Gastroesophageal sphincter (tissue), 4 donors: ENCODE measurements around the gene ARL2BP. TPM values are rescaled to one million over a fixed set of nuclear protein-coding genes. Genes with fewer than 3 reads are reported as not detected.

Source experiments
- ATAC-seq: fragments of 150-250 bp; one replicate; pipeline ENCODE4 v1.9.1; 2016; ENCODE audit warnings: mild to moderate bottlenecking, moderate library complexity
- H3K27ac ChIP-seq, 4 donors: fragments of 200-600 bp; sonication (generic) in 3 of 4; 1 replicate in 3 of 4; 2 replicates in 1 of 4; pipeline ENCODE4 v1.5.1; 2016 to 2019
- H3K27me3 ChIP-seq: fragments of 200-600 bp; sonication (generic); one replicate; pipeline ENCODE4 v1.5.1; 2019
- H3K36me3 ChIP-seq, 2 donors: fragments of 200-600 bp; sonication (generic); one replicate each; pipeline ENCODE4 v1.5.1; 2019; ENCODE audit warnings: control low read depth in 1 of 2
- H3K4me1 ChIP-seq, 3 donors: fragments of 200-600 bp; sonication (generic); 1 replicate in 2 of 3; 2 replicates in 1 of 3; pipeline ENCODE4 v1.5.1; 2016 to 2019; ENCODE audit warnings: control low read depth in 2 of 3
- H3K4me3 ChIP-seq, 2 donors: fragments of 200-600 bp; sonication (generic); one replicate each; pipeline ENCODE4 v1.5.1; 2019; ENCODE audit warnings: mild to moderate bottlenecking in 1 of 2, moderate library complexity in 1 of 2
- H3K9me3 ChIP-seq, 3 donors: fragments of 200-600 bp; sonication (generic); one replicate each; pipeline ENCODE4 v1.5.1; 2017 to 2019; ENCODE audit warnings: control low read depth in 2 of 3
- CTCF ChIP-seq, 4 experiments: fragments of 200-600 bp in 2 of 4; fragments of 450-650 bp in 2 of 4; sonication (generic) in 1 of 4; IDR thresholded peaks; one replicate each; pipeline ENCODE4 v1.5.1; 2017 to 2019; ENCODE audit warnings: antibody characterized with exemption in 4 of 4, mild to moderate bottlenecking in 2 of 4, moderate library complexity in 2 of 4
- EP300 ChIP-seq: sonication (generic); formaldehyde crosslinking; IDR thresholded peaks from one replicate; pipeline ENCODE4 v1.6.1; 2017; ENCODE audit warnings: antibody characterized with exemption, mild to moderate bottlenecking
- POLR2A ChIP-seq, 2 donors: fragments of 450-650 bp; IDR thresholded peaks; one replicate each; pipeline ENCODE4 v1.6.1; 2017; ENCODE audit warnings: antibody characterized with exemption in 2 of 2, mild to moderate bottlenecking in 2 of 2, moderate library complexity in 1 of 2
- POLR2AphosphoS5 ChIP-seq: sonication (generic); formaldehyde crosslinking; IDR thresholded peaks from one replicate; pipeline ENCODE4 v1.6.1; 2017; ENCODE audit warnings: antibody characterized with exemption
- WGBS, 2 donors: methylation state at CpG; one replicate each; pipeline ENCODE4 v1.1.5; 2018; ENCODE audit warnings: low coverage in 1 of 2; 5-methylcytosine and 5-hydroxymethylcytosine counted together
- total RNA-seq, 4 donors: library from RNA; depleted of rRNA; stranded (reverse); fragments of >200 nt; gene quantifications; one replicate each; pipeline ENCODE4 v1.1.0, GENCODE V29; 2016

Gene ARL2BP
- total RNA-seq, 4 donors from 2014 or later = 52.5 to 82.2 (median 75.8) TPM

- Histone ChIP-seq H3K27ac (no peak overlapping the region), H3K4me1 (peaks cover 0 to 11% (median 0%) of the 10 kb centered on the region in 3 donors), H3K9me3 (no peaks in the 10 kb centered on the region), H3K4me3 (no peak overlapping the region), H3K36me3 (peaks cover 6 to 45% of the 10 kb centered on the region in 2 donors), H3K27me3 (no peaks in the 10 kb centered on the region)
- no peak for ATAC-seq
- TF ChIP-seq CTCF (IDR thresholded peaks at IDR 0.05) (no peak), POLR2AphosphoS5 (no peak), POLR2A (IDR thresholded peaks at IDR 0.05) (no peak), EP300 (no peak)
- 71 to 88% methylated on average over 2 of the region's 2 CpGs for WGBS, 2 donors
Observed at GRCh38 chr16:57240851-57241250, 4.2 kb upstream of the ARL2BP start.

GRCh38 chr16:57242650-57243049, 2.4 kb upstream of the ARL2BP start:
- Histone ChIP-seq H3K27ac (no peak overlapping the region), H3K27me3 (no peaks in the 10 kb centered on the region), H3K4me1 (peaks cover 0 to 25% (median 2%) of the 10 kb centered on the region in 3 donors), H3K4me3 (no peak overlapping the region), H3K9me3 (no peaks in the 10 kb centered on the region), H3K36me3 (peaks cover 6 to 38% of the 10 kb centered on the region in 2 donors)
- 94% methylated on average over 2 of the region's 2 CpGs; no CpG with 5 or more reads in 1 of the 2 donors for WGBS, 2 donors
- ATAC-seq = no peak
- TF ChIP-seq POLR2A (IDR thresholded peaks at IDR 0.05) (no peak), EP300 (no peak), POLR2AphosphoS5 (no peak), CTCF (IDR thresholded peaks at IDR 0.05) (no peak)

DNA sequence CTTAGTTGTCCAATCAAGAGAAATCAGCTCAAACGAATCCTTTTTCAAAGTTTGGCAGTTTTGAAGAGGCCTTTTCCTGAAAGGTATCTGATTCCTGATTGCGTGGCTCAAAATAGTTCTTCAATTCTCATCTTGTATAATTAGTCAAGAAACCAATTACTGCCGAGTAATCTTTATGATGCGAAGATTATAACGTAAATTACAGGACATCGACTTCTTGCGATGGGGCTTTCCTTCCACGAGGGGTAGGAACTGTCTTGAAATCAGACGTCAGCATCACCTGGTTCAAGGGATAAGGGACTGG, 644 bp upstream of the ARL2BP start:
- Histone ChIP-seq H3K9me3 (no peaks in the 10 kb centered on the region), H3K27me3 (no peaks in the 10 kb centered on the region), H3K27ac (peak overlapping the region; percentile 76 to 97 (median 90)), H3K4me3 (peak overlapping the region; percentile 50 to 78), H3K4me1 (peaks cover 0 to 25% (median 2%) of the 10 kb centered on the region in 3 donors), H3K36me3 (peaks cover 0 to 37% of the 10 kb centered on the region in 2 donors)
- TF ChIP-seq CTCF (IDR thresholded peaks at IDR 0.05) (peak in 1 of 4 experiments; percentile 25), EP300 (no peak)
- 5 to 7% methylated on average over 9 of the region's 9 CpGs for WGBS, 2 donors
- ATAC-seq = peak; percentile 53

GRCh38 chr16:57245472-57246113, 534 bp downstream of the ARL2BP start:
- H3K4me1 ChIP-seq = peaks cover 0 to 25% (median 2%) of the 10 kb centered on the region in 3 donors
- H3K9me3 ChIP-seq = no peaks in the 10 kb centered on the region
- peaks cover 0 to 39% of the 10 kb centered on the region in 2 donors for H3K36me3 ChIP-seq
- ATAC-seq = no peak
- H3K27ac ChIP-seq = peak overlapping the region; percentile 84 to 97 (median 90)
- no peak for TF ChIP-seq POLR2A (IDR thresholded peaks at IDR 0.05)
- no peak for TF ChIP-seq CTCF (IDR thresholded peaks at IDR 0.05)
- no peak for TF ChIP-seq EP300
- no peak for TF ChIP-seq POLR2AphosphoS5
- H3K4me3 ChIP-seq = peak overlapping the region; percentile 50 to 78
- 10 to 14% methylated on average over 7 of the region's 28 CpGs for WGBS, 2 donors
- H3K27me3 ChIP-seq = no peaks in the 10 kb centered on the region

DNA sequence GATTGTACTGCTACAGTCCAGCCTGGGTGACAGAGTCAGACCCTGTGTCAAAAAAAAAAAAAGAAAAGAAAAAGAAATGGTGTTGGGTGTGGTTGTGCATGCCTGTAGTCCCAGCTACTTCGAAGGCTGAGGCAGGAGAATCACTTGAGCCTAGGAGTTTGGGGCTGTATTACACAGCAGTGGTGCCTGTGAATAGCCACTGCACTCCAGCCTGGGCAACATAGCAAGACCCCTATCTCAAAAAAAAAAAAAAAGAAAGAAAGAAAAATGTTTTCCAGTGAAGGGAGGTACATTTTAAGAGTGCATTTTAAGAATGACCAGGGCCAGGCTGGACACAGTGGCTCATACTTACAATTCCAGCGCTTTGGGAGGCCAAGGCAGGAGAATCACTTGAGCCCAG, 6.3 kb downstream of the ARL2BP start:
- no peak for ATAC-seq
- Histone ChIP-seq H3K27me3 (no peaks in the 10 kb centered on the region), H3K9me3 (no peaks in the 10 kb centered on the region), H3K4me3 (no peak overlapping the region), H3K36me3 (peaks cover 0 to 97% of the 10 kb centered on the region in 2 donors), H3K27ac (no peak overlapping the region), H3K4me1 (peaks cover 0 to 9% (median 2%) of the 10 kb centered on the region in 3 donors)
- WGBS, 2 donors = 94 to 100% methylated on average over 1 to 2 of the region's 2 CpGs
- TF ChIP-seq POLR2AphosphoS5 (no peak), CTCF (IDR thresholded peaks at IDR 0.05) (no peak), EP300 (no peak), POLR2A (IDR thresholded peaks at IDR 0.05) (no peak)
